Upper lobe of left lung (tissue), 6 donors: Measurements from ENCODE around the gene ZNF341. TPM values are rescaled to one million over a fixed set of nuclear protein-coding genes. Genes with fewer than 3 reads are reported as not detected.
A peak's percentile ranks its signal among the peaks of the same experiment; 100 is the strongest.

Source experiments
- ATAC-seq, 2 donors: fragments of 200-7000 bp; cut with Tn5 transposase; one replicate each; pipeline ENCODE4 v1.9.1; 2022; ENCODE audit warnings: mild to moderate bottlenecking in 2 of 2, moderate library complexity in 2 of 2; ENCODE audit not compliant: low FRiP score in 2 of 2
- DNase-seq, 2 donors: peaks; one replicate each; pipeline ENCODE4 v3.0.0-alpha.2; 2019 to 2020
- H3K27ac ChIP-seq, 4 donors: fragments of 200-600 bp; sonication (generic); one replicate each; pipeline ENCODE4 v1.5.1; 2016 to 2019
- H3K27me3 ChIP-seq, 4 donors: fragments of 200-600 bp; sonication (generic); one replicate each; pipeline ENCODE4 v1.5.1; 2017 to 2019
- H3K36me3 ChIP-seq, 4 donors: fragments of 200-600 bp; sonication (generic); one replicate each; pipeline ENCODE4 v1.5.1; 2016 to 2019
- H3K4me1 ChIP-seq, 4 donors: fragments of 200-600 bp; sonication (generic); one replicate each; pipeline ENCODE4 v1.5.1; 2018 to 2019
- H3K4me3 ChIP-seq, 4 donors: fragments of 200-600 bp; sonication (generic); one replicate each; pipeline ENCODE4 v1.5.1; 2017 to 2019; ENCODE audit warnings: mild to moderate bottlenecking in 2 of 4, moderate library complexity in 1 of 4
- H3K9me3 ChIP-seq, 4 donors: fragments of 200-600 bp; sonication (generic); one replicate each; pipeline ENCODE4 v1.5.1; 2018 to 2019
- CTCF ChIP-seq, 6 experiments: fragments of 450-650 bp in 4 of 6; fragments of 200-600 bp in 2 of 6; sonication (generic) in 2 of 6; IDR thresholded peaks; one replicate each; pipeline ENCODE4 v1.5.1; 2016 to 2019; ENCODE audit warnings: antibody characterized with exemption in 6 of 6
- EP300 ChIP-seq, 4 donors: sonication (generic); formaldehyde crosslinking; IDR thresholded peaks; one replicate each; pipeline ENCODE4 v1.5.1; 2017; ENCODE audit warnings: antibody characterized with exemption in 4 of 4, control low read depth in 2 of 4
- POLR2A ChIP-seq, 4 donors: fragments of 450-650 bp; IDR thresholded peaks; one replicate each; pipeline ENCODE4 v1.5.1; 2016 to 2017; ENCODE audit warnings: antibody characterized with exemption in 4 of 4, mild to moderate bottlenecking in 2 of 4
- POLR2AphosphoS5 ChIP-seq, 2 donors: sonication (generic); formaldehyde crosslinking; IDR thresholded peaks; one replicate each; pipeline ENCODE4 v1.5.1; 2017; ENCODE audit warnings: antibody characterized with exemption in 2 of 2
- WGBS, 2 donors: methylation state at CpG; one replicate each; pipeline ENCODE4 v1.1.5; 2017 to 2018; 5-methylcytosine and 5-hydroxymethylcytosine counted together
- total RNA-seq, 6 donors: library from RNA; depleted of rRNA in 4 of 6; stranded (reverse); fragments of >200 nt in 4 of 6; gene quantifications; one replicate each; pipeline versions ENCODE4 v1.1.0 to v1.2.1, GENCODE V29; 2016 to 2021
- donor health status: DM: no; HTN: no; CAD: no; lungs with moderate emphysema.
- donor health status: DM: no; HTN: yes; CAD: no; lungs with severe emphysema.

The ZNF341 gene
- total RNA-seq, 6 donors from 2014 or later, result 2.0 to 17.8 (median 5.0) TPM

- H3K27ac ChIP-seq, result peak overlapping the region; percentile 8 to 57 (median 32)
- H3K4me3 ChIP-seq, result peak overlapping the region in 3 of 4 donors; percentile 53 to 73 (median 57)
- ATAC-seq (no peak), DNase-seq (no peak)
- H3K4me1 ChIP-seq, result peaks cover 27 to 47% (median 36%) of the 10 kb centered on the region in 4 donors
- no peaks in the 10 kb centered on the region for H3K36me3 ChIP-seq
- no peaks in the 10 kb centered on the region for H3K27me3 ChIP-seq
- TF ChIP-seq POLR2A (IDR thresholded peaks at IDR 0.05) (no peak), EP300 (IDR thresholded peaks at IDR 0.05) (no peak), CTCF (IDR thresholded peaks at IDR 0.05) (no peak), POLR2AphosphoS5 (IDR thresholded peaks at IDR 0.05) (no peak)
- H3K9me3 ChIP-seq, result no peaks in the 10 kb centered on the region
- 80 to 82% methylated on average over 14 of the region's 14 CpGs for WGBS, 2 donors
Measured at GRCh38 chr20:33686984-33687366, 44.8 kb upstream of the ZNF341 start.

- DNase-seq, result no peak
- no peaks in the 10 kb centered on the region for H3K9me3 ChIP-seq
- WGBS, 2 donors, result 65 to 71% methylated on average over 8 of the region's 8 CpGs
- TF ChIP-seq POLR2AphosphoS5 (IDR thresholded peaks at IDR 0.05), result no peak
- no peak for TF ChIP-seq POLR2A (IDR thresholded peaks at IDR 0.05)
- TF ChIP-seq CTCF (IDR thresholded peaks at IDR 0.05), result no peak
- no peak for TF ChIP-seq EP300 (IDR thresholded peaks at IDR 0.05)
- H3K27me3 ChIP-seq, result no peaks in the 10 kb centered on the region
- H3K4me3 ChIP-seq, result no peak overlapping the region
- peak in 1 of 2 donors; percentile 37 for ATAC-seq
- peaks cover 27 to 42% (median 34%) of the 10 kb centered on the region in 4 donors for H3K4me1 ChIP-seq
- peak overlapping the region in 3 of 4 donors; percentile 19 to 57 (median 46) for H3K27ac ChIP-seq
- H3K36me3 ChIP-seq, result no peaks in the 10 kb centered on the region
Measured at GRCh38 chr20:33687370-33687915, 44.4 kb upstream of the ZNF341 start.

DNA sequence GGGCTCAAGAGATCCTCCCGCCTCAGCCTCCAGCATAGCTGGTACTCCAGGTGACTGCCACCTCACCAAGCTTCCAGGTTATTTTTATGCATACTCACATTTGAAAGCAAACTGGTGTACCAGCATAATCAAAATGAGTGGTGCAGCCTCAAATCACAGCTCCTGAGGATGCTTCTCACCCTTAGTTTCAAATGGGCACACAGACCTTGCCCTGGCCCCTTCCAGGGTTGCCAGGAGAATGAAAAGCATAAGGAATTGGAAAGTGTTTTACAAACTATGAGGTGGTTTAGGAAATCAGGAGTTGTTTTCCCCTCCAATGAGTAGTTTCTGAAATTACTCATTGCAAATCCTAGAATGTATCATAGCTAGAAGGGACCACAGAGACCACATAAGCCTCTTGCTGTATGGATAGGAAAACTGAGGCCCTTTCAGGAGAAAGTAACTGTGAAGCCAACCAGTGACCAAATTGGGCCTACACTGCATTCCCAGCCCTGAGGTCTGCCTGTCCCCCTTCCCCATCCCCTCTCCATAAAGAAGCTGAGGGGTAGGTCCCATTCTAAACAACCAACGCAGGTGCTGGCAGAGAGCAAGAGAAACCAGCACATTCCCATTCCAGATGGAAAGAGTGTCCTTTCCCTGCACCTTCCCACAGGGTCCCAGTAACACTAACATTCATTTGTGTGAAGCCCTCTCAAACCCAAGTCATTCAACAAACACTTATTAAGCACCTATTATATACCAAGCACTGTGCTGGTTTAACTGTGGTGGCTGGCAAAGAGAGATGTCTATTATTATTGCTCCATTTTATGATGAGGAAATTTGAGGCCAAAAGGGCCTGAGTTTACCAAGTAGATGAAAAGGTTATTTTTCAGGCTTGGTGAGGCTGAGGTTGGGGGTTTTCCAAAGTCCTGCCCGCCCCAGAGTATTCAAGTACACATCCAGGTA, 43.5 kb upstream of the ZNF341 start:
- Histone ChIP-seq H3K9me3 (no peaks in the 10 kb centered on the region), H3K27ac (peak overlapping the region; percentile 4 to 56 (median 37))
- 79% methylated on average over 3 of the region's 3 CpGs for WGBS, 2 donors

DNA sequence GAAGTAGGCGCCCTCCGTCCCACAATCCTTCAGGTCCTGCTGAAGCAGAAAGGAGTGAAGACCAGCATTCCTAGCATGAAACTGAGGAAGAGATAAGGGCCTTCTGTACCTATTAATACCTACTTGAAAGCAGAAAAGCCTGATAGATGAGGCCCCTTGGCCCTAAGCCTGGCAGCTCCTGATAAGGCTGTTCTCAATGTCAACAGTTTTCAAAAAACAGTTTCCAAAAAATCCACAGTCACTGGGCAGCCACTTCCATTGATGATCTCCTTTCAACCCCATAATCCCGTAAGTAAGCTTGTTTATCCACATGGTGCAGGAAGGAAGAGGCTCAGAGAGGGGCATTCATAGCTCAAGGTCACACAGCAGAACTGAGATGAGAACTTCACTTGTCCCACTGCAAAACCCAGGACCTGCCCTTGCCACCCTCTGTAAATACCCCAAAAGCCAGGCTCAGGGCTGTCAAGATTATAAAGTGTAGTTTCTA, 42.8 kb upstream of the ZNF341 start:
- ATAC-seq (no peak), DNase-seq (no peak)
- H3K36me3 ChIP-seq, result no peaks in the 10 kb centered on the region
- peaks cover 27 to 43% (median 32%) of the 10 kb centered on the region in 4 donors for H3K4me1 ChIP-seq
- WGBS, 2 donors, result 56 to 61% methylated on average over 3 of the region's 3 CpGs
- H3K4me3 ChIP-seq, result no peak overlapping the region
- no peaks in the 10 kb centered on the region for H3K9me3 ChIP-seq
- peak overlapping the region in 3 of 4 donors; percentile 21 to 56 (median 53) for H3K27ac ChIP-seq
- no peak for TF ChIP-seq POLR2AphosphoS5 (IDR thresholded peaks at IDR 0.05)
- TF ChIP-seq POLR2A (IDR thresholded peaks at IDR 0.05), result no peak
- no peak for TF ChIP-seq CTCF (IDR thresholded peaks at IDR 0.05)
- TF ChIP-seq EP300 (IDR thresholded peaks at IDR 0.05), result no peak
- no peaks in the 10 kb centered on the region for H3K27me3 ChIP-seq

More for the DNA sequence above, 43.5 kb upstream of the ZNF341 start:
- no peak for DNase-seq
- Histone ChIP-seq H3K27me3 (no peaks in the 10 kb centered on the region), H3K4me1 (peaks cover 27 to 42% (median 32%) of the 10 kb centered on the region in 4 donors), H3K36me3 (no peaks in the 10 kb centered on the region), H3K4me3 (no peak overlapping the region)
- no peak for ATAC-seq
- TF ChIP-seq CTCF (IDR thresholded peaks at IDR 0.05), result no peak
